Stimulated activated CD8-positive, alpha-beta memory T cell treated with anti-CD3 and anti-CD28 coated beads, Interleukin-7, amount 100 ng/mL, for 1 hour (primary cell): Measurements from ENCODE around the gene TTL.
A peak's percentile ranks its signal among the peaks of the same experiment; 100 is the strongest.
"Not testable (repeated sequence)": the region's sequence is repeated elsewhere in the genome, so short reads cannot be mapped to it uniquely, and the experiment has no call there.

Source experiments
- DNase-seq, 2 donors: peaks; one replicate each; pipeline ENCODE4 v3.0.0-alpha.2; 2020; ENCODE audit warnings: low read depth in 2 of 2

The TTL gene

GRCh38 chr2:112520234-112520783 is 38.4 kb downstream of the TTL start:
- DNase-seq = no peak

GRCh38 chr2:112523291-112523777 is 41.4 kb downstream of the TTL start:
- DNase-seq = no peak

- DNase-seq = not testable (repeated sequence)
These were observed 42.3 kb downstream of the TTL start for GRCh38 chr2:112524276-112524675.

- no peak for DNase-seq
These were observed 46.6 kb downstream of the TTL start for GRCh38 chr2:112528541-112528940.

- no peak for DNase-seq
These were observed 47.8 kb downstream of the TTL start for GRCh38 chr2:112529757-112530156.

GRCh38 chr2:112530728-112531127 is 48.8 kb downstream of the TTL start:
- DNase-seq = no peak

- no peak for DNase-seq
These were observed 52.9 kb downstream of the TTL start for GRCh38 chr2:112534826-112535225.

GRCh38 chr2:112536665-112537064 is 54.7 kb downstream of the TTL start:
- DNase-seq = not testable (repeated sequence)

GRCh38 chr2:112539306-112539705 is 57.4 kb downstream of the TTL start:
- DNase-seq = no peak

GRCh38 chr2:112540906-112541305 is 59.0 kb downstream of the TTL start:
- no peak for DNase-seq

GRCh38 chr2:112541315-112542122 is 59.6 kb downstream of the TTL start:
- DNase-seq = peak in 1 of 2 donors; percentile 29

- peak; percentile 37 to 53 for DNase-seq
These were observed 60.4 kb downstream of the TTL start, which contains the start of gene POLR1B for GRCh38 chr2:112542123-112542983. Gene POLR1B (plus strand): TSS chr2:112542465. CDS start chr2:112542495, 30 bp downstream.

- no peak for DNase-seq
These were observed 61.2 kb downstream of the TTL start for GRCh38 chr2:112542984-112543661.

- DNase-seq = no peak
These were observed 65.4 kb downstream of the TTL start for GRCh38 chr2:112547333-112547732.

GRCh38 chr2:112548980-112549379 is 67.0 kb downstream of the TTL start:
- no peak for DNase-seq

GRCh38 chr2:112566104-112566503 is 84.1 kb downstream of the TTL start:
- no peak for DNase-seq

GRCh38 chr2:112566508-112566907 is 84.6 kb downstream of the TTL start:
- not testable (repeated sequence) for DNase-seq

GRCh38 chr2:112572005-112572404 is 90.0 kb downstream of the TTL start:
- no peak for DNase-seq

- DNase-seq = no peak
These were observed 95.8 kb downstream of the TTL start for GRCh38 chr2:112577756-112578155.

- no peak for DNase-seq
These were observed 97.3 kb downstream of the TTL start for GRCh38 chr2:112579241-112579640.

GRCh38 chr2:112580084-112580483 is 98.1 kb downstream of the TTL start:
- DNase-seq = no peak

- DNase-seq = no peak
These were observed 100.4 kb downstream of the TTL start for GRCh38 chr2:112582314-112582746.
